Fibroblast of gingiva (primary cell): ENCODE data around the gene PYROXD2.

Source experiments
- DNase-seq: peaks from one replicate; pipeline ENCODE4 v3.0.0-alpha.2; 2011; ENCODE audit warnings: low read depth

The PYROXD2 gene

GRCh38 chr10:98390406-98390805 lies 24.6 kb downstream of the PYROXD2 start:
- DNase-seq = no peak

- DNase-seq = no peak
Observed at GRCh38 chr10:98389398-98389797, 25.6 kb downstream of the PYROXD2 start.

GRCh38 chr10:98388101-98388655 lies 26.8 kb downstream of the PYROXD2 start:
- DNase-seq = no peak

GRCh38 chr10:98384531-98385133 lies 30.4 kb downstream of the PYROXD2 start:
- DNase-seq = no peak

GRCh38 chr10:98383869-98384268 lies 31.1 kb downstream of the PYROXD2 start:
- no peak for DNase-seq

GRCh38 chr10:98383134-98383667 lies 31.8 kb downstream of the PYROXD2 start:
- DNase-seq = peak; percentile 66

- DNase-seq = no peak
Observed at GRCh38 chr10:98382691-98383101, 32.3 kb downstream of the PYROXD2 start.

GRCh38 chr10:98380493-98381339 lies 34.3 kb downstream of the PYROXD2 start:
- no peak for DNase-seq

- DNase-seq = no peak
Observed at GRCh38 chr10:98378722-98379121, 36.3 kb downstream of the PYROXD2 start.

- no peak for DNase-seq
Observed at GRCh38 chr10:98377536-98377935, 37.4 kb downstream of the PYROXD2 start.

- DNase-seq = no peak
Observed at GRCh38 chr10:98377001-98377400, 38.0 kb downstream of the PYROXD2 start.

GRCh38 chr10:98376485-98376884 lies 38.5 kb downstream of the PYROXD2 start:
- DNase-seq = no peak

- DNase-seq = no peak
Observed at GRCh38 chr10:98374217-98374985, 40.6 kb downstream of the PYROXD2 start.

- no peak for DNase-seq
Observed at GRCh38 chr10:98373260-98374040, 41.5 kb downstream of the PYROXD2 start.

GRCh38 chr10:98370831-98371820 lies 43.9 kb downstream of the PYROXD2 start:
- DNase-seq = no peak

GRCh38 chr10:98369801-98370200 lies 45.2 kb downstream of the PYROXD2 start:
- DNase-seq = no peak

GRCh38 chr10:98368644-98369043 lies 46.3 kb downstream of the PYROXD2 start:
- no peak for DNase-seq

GRCh38 chr10:98367604-98368451 lies 47.2 kb downstream of the PYROXD2 start:
- no peak for DNase-seq

- no peak for DNase-seq
Observed at GRCh38 chr10:98366062-98366530, 48.9 kb downstream of the PYROXD2 start.
